Measurements from ENCODE around the gene CCNT1. TPM values are rescaled to one million over a fixed set of nuclear protein-coding genes. Genes with fewer than 3 reads are reported as not detected.
"Not testable (repeated sequence)": the region's sequence is repeated elsewhere in the genome, so short reads cannot be mapped to it uniquely, and the experiment has no call there.

CCNT1 gene
- total RNA-seq = 16.5 TPM
- long read RNA-seq, partial matches to known transcripts = 0 of 2 reads
- long read RNA-seq, other reads (novel, unspliced or antisense) = 2 of 2 reads

DNA sequence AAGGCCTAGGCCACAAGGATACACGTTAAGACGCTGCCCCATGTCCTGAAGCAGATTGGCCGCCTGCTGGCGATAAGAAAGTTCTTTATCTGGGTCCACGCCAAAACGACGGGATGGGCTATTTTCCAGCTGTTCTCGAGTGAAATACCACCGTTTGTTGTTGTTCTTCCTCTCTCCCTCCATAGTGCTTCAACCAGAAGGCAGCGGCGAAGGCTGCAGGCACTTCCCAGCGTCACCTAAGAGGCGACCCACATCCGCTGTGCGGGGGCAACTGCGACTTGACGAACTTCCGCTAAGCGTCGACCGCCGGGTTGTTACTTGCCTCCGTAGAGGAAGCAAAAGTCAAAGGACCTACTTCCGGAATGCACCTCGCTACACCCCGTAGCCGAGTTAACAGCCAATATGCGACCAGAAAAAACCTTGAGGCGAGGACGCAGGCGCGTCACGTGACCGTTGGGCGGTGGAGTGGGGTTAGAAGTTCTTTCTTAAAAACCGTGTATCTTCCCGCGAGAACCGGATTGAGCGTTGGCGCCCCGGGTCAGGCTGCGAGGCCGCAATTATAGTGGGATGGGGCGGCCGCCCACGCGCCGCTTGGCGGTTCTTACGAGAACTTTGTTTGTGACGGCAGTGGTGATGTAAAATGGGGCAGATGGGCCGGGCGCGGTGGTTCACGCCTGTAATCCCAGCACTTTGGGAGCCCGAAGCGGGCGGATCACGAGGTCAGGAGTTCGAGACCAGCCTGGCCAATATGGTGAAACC, at the start of gene CCNT1:
TSS of gene CCNT1 (minus strand) at position 215 of the 759 bp plus-strand sequence. CDS start at position 183, 32 bp downstream.
- ATAC-seq = peak; percentile 98
- intact Hi-C loops (cut with micrococcal nuclease) = no loop called here
- peak; percentile 98 for DNase-seq

DNA sequence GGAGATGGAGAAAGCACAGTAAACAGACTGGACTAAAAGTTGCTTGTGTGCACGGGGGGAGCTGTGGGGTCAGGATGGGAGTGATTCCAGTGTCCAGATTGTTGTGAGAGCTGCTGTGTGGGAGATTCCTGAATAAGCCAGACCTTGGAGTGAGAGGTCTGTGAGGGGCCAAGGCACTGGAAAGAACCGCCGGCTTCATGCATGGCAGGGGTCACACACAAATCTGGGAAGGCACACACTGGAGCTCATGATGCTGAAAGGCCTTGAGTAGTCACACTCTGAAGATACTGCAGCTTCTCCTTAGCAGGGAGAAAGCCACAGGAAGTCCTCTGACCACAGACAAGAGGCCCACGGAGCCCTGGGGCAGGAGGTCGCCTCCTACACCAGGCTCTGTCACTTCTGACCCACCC, 49.3 kb upstream of the CCNT1 start:
- ATAC-seq = no peak
- intact Hi-C loops (cut with micrococcal nuclease) = no loop called here
- DNase-seq = no peak

DNA sequence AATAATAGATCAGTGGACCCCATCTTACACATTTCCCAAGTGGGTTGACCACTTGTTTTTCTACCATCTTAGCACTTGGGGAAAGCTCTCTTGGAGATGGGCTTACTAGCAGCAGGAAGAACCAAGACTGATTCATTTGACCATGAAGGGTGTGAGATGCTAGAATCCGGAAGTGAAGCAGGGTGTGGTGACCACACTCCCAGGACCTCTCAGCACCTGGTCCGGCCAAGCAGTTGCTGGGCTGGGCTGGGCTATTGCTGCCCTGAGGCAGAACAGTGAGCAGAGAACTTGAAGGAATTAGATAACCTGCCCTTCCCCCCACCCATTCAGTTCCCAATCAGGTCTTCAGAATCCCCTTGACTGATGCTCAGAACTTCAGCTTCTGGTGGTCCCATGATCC, 48.0 kb upstream of the CCNT1 start:
- ATAC-seq (no peak), DNase-seq (no peak)
- intact Hi-C loops (cut with micrococcal nuclease) = no loop called here

DNA sequence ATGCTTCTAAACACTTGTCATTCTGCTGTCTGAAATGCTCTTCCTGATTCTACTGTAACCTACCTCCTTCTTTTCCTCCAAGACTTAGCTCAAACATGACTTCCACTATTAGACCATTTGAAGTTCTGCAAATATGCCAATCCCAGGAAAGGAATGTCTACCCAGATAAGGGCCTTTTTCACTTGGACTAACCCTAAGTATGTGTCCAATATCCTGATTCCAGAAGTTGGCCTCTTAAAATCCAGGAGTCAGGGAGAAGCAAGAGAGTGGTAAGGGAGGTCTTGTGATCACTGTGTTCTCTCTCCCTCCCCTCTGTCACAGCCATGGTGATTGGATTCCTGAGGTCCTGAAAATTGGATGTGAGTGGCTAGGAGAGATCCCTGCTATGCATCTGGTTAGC, 42.2 kb upstream of the CCNT1 start:
- intact Hi-C loops (cut with micrococcal nuclease) = no loop called here
- DNase-seq = no peak

DNA sequence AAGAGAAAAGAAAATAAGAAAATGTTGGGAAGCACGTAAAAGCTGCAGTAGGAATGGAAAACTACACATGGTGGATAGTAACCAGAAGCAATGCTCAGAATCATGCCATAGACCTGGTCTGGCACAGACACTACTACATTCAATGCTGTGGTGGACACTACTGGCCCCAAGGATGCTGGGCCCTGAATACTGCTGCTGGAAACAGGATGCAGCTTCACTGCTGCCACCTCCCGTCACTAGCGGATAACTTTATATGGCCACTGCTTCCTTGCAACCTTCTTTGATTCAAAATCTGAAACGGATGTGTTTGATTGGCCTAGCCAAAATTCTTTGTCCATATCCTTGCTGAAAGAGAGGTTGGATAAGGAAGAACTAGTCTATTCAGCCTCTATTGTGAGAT, 41.7 kb upstream of the CCNT1 start:
- DNase-seq = no peak
- intact Hi-C loops (cut with micrococcal nuclease) = no loop called here
- ATAC-seq = no peak

More for the DNA sequence above, 42.2 kb upstream of the CCNT1 start:
- no peak for ATAC-seq

DNA sequence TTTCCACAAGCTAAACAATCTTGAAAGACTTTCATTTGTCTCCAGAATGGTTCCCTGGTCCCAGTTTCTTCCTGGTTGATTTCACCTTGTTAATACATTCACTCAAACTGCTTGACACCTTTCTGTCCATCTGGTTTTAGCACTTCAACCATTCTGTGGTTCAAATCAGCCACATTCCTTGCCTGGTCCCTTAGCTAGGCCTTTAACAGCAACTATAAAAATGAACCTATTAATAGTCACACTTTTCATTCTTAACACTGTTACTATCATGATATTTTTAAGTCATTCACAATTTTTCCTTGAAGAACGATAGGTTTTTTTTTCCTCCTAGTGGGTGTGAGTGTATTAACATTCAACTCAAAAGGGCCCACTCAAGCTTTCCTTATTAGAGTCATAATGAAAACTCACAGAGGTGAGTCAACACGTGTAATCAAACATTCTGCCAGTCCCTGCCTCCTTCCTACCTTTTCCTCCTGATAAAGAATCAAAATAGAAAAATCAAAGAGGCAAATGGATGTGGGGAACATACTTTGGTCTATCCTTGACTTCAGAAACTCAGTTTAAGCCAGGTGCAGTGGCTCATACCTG, 34.4 kb upstream of the CCNT1 start:
- DNase-seq = no peak
- intact Hi-C loops (cut with micrococcal nuclease) = no loop called here

DNA sequence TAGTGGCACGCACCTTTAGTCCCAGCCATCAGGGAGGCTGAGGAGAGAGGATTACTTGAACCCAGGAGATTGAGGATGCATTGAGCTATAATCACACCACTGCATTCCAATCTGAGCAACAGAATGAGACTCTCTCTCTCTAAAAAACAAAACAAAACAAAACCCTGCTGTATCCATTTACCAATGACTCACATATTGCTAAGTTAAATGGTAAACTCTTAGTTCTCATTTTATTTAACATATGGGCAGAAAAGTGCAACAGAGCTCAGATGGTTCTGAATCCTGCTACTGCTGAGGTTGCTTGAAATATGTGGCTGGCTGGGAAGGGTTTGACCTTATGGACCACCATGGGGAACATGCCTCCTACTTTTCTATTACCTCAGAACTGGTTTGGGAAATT, 33.7 kb upstream of the CCNT1 start:
- no peak for ATAC-seq
- intact Hi-C loops (cut with micrococcal nuclease) = no loop called here
- DNase-seq = no peak

More for the DNA sequence above, 34.4 kb upstream of the CCNT1 start:
- no peak for ATAC-seq

DNA sequence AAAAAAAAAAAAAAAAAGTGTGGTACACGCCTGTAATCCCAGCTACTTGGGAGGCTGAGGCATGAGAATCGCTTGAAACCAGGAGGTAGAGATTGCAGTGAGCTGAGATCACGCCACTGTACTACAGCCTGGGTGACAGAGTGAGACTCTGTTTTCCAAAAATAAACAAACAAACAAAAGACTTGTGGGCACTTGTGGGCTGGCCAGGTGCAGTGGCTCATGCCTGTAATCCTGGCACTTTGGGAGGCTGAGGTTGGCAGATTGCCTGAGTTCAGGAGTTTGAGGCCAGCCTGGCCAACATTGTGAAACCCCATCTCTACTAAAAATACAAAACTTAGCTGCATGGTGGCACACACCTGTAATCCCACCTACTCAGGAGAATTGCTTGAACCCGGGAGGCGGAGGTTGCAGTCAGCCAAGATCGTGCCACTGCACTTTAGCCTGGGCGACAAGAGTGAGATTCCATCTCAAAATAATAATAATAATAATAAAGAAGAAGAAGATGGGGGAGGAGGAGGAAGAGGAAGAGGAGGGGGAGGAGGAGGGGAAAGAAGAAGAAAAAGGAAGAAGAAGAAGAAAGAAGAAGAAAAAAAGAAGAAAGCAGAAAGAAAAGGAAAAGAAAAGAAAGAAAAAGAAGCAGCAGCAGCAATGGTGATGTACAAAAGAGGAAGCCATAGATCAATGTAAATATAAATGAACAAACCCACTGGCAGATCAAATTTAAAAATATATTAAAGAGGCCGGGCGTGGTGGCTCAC, 27.9 kb upstream of the CCNT1 start:
- DNase-seq = no peak
- ATAC-seq = no peak
- intact Hi-C loops (cut with micrococcal nuclease) = no loop called here

DNA sequence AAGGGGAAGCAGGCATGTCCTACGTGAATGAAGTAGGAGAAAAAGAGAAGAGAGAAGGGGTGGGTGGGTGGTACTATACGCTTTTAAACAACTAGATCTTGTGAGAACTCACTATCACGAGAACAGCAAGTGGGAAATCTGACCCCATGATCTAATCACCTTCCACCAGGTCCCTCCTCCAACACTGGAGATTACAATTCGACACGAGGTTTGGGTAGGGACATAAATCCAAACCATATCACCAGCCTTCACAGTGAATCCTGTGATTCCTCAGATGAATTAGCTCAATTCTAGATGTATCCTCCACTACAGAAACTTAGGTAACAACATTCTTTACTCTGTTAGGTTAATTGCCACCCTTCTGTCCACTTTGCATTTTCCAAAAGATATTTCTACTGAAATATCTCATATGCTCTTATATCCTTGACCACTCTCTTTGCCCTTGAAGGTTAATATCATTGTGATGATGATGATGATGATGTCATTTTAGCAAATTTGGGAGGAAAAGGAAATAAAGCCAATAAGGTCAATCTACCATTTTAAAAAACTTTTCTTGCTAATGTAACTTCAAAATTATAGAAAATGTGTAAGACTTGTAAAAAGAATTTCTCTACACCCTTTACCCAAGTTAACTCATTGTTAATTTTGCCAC, 23.2 kb upstream of the CCNT1 start:
- no peak for DNase-seq
- intact Hi-C loops (cut with micrococcal nuclease) = no loop called here
- no peak for ATAC-seq

DNA sequence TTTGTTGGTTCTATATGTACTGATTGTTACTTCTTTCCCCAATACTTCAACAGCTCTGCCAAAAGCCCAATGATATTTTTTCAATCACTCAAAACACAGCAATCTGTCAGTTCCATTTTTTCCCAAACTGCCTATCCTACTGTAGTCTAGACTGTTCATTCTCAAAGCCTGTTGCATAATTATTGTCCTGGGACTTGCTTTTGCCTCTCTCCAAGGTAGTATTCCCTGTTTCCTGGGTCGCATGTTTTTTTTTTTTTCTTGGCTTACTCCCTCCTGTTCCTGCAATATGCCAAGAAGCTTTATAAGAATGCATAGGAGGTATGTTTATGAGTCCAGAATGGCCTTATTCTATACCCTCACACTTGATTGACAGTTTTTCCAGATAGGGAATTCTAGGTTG, 19.9 kb upstream of the CCNT1 start:
- intact Hi-C loops (cut with micrococcal nuclease) = no loop called here
- DNase-seq (no peak), ATAC-seq (no peak)

DNA sequence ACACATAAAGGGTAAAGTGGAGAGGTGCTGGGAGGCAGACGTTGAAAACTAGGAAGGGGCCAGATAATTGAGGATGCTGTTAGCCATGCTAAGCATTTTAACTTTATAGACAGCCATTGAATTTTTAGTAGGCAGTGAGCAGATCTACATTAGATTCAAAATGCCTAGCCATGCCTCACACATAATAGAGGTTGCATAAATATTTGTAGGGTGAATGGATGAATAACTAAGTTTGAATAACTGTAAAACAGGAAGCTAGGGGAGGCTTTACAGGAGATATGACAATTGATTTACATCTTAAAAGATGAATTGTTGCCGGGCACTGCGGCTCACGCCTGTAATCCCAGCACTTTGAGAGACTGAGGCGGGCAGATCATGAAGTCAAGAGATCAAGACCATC, 12.3 kb upstream of the CCNT1 start:
- no peak for ATAC-seq
- intact Hi-C loops (cut with micrococcal nuclease) = no loop called here
- no peak for DNase-seq

DNA sequence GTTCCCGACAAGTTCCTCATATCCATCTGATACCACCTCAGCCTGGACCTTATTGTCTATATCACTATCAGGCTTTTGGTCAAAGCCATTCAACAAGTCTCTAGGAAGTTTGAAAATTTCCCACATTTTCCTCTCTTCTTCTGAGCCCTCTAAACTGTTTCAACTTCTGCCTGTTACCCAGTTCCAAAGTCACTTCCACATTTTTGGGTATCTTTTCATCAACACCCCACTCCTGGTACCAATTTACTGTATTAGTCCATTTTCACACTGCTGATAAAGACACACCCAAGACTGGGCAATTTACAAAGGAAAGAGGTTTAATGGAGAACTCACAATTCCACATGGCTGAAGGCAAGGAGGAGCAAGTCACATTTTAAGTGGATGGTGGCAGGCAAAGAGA, 4.2 kb upstream of the CCNT1 start:
- intact Hi-C loops (cut with micrococcal nuclease); DNase-seq; ATAC-seq: not testable (repeated sequence)

DNA sequence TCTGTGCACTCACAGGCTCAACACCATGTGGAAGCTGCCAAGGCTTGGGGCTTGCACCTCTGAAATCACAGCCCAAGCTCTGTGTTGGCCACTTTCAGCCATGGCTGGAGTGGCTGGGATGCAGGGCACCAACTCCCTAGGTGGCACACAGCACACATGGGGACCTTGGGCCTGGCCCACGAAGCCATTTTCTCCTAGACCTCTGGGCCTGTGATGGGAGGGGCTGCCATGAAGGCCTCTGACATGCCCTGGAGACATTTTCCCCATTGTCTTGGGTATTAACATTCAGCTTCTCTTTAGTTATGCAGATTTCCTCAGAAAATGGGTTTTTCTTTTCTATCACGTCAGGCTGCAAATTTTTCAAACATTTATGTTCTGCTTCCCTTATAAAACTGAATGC, 3.7 kb upstream of the CCNT1 start:
- intact Hi-C loops (cut with micrococcal nuclease); DNase-seq; ATAC-seq: not testable (repeated sequence)

DNA sequence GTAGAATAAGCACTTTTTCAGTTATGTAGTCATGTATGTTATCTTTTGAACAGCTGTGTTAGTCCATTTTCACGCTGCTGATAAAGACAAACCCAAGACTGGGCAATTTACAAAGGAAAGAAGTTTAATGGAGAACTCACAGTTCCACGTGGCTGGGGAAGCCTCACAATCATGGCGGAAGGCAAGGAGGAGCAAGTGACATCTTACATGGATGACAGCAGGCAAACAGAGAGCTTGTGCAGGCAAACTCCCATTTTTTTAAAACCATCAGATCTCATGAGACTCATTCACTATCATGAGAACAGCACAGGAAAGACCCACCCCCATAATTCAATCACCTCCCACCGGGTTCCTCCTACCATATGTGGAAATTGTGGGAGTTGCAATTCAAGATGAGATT, 2.5 kb upstream of the CCNT1 start:
- ATAC-seq; intact Hi-C loops (cut with micrococcal nuclease); DNase-seq: not testable (repeated sequence)

DNA sequence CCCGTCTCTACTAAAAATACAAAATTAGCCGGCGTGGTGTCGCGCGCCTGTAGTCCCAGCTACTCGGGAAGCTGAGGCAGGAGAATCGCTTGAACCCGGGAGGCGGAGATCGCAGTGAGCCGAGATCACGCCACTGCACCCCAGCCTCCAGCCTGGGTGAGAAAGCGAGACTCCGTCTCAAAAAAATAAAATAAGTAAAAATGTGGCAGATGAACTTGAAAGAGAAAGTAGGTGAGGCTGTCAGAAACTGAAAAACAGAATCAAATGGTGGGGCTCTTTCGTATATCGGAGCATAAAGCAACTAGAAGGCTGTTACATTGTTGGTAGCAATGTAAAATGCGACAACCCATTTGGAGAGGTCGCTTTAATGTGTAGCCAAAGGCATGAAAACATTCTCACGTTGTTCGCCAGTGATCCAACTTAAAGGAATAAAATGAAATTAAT, 767 bp upstream of the CCNT1 start:
- ATAC-seq = no peak

DNA sequence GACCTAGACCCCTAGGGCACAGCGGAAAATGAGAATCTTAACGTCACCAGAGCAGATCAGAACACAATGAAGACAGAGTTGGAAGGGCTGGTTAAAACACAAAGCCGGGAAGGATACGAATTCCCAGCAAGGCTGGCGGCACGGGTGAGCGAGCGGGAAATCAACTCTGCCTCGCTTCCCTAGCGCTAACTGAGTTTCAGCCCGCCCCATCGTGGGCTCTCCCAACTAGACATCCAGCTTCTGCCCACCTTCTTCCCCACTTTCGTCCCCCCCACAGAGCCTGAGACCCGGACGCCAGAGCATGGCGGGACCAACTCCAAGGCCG, 377 bp downstream of the CCNT1 start:
- intact Hi-C loops (cut with micrococcal nuclease) = no loop called here
- no peak for ATAC-seq
- no peak for DNase-seq

More for the DNA sequence above, 767 bp upstream of the CCNT1 start:
- no peak for DNase-seq
- intact Hi-C loops (cut with micrococcal nuclease) = no loop called here

DNA sequence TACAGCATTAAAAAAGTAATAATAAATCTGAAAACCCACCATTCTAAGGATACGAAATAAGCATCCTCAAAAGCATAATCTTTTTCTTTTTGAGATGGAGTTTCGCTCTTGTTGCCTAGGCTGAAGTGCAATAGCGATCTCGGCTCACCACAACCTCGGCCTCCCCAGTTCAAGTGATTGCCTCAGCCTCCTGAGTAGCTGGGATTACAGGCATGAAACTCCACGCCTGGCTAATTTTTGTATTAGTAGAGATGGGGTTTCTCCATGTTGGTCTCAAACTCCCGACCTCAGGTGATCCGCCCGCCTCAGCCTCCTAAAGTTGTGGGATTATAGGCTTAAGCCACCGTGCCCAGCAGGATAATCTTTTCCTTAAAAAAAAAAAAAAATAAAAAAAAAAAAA, 4.3 kb downstream of the CCNT1 start:
- intact Hi-C loops (cut with micrococcal nuclease) = no loop called here
- DNase-seq (no peak), ATAC-seq (no peak)

DNA sequence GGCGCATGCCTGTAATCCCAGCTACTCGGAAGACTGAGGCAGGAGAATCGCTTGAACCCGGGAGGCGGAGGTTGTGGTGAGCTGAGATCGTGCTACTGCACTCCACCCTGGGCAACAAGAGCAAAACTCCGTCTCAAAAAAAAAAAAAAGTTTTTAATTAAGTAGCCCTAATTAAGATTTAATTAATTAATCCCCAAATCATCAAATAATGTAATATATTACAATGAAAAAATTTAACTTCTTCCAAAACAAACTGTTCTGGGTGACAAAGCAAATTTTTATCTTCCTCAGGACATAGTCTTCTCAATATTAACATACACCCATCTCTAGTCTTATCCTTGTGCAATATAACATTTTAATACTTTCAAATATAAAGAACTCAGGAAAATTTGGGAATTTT, 17.7 kb downstream of the CCNT1 start:
- ATAC-seq; intact Hi-C loops (cut with micrococcal nuclease): not testable (repeated sequence)

DNA sequence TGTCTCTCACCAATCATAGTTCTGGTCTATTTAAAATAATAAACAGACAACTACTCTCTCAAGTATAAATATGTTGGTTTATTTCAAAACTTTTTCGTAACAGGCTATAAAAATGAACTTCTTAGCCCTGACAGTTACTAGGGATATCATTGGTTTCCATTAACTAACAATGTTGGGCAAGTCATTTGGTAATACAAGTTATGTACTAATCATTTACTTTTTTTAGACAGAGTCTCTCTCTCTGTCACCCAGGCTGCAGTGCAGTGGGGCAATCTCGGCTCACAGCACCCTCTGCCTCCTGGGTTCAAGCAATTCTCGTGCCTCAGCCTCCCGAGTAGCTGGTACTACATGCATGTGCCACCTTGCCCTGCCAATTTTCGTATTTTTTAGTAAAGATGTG, 19.9 kb downstream of the CCNT1 start:
- intact Hi-C loops (cut with micrococcal nuclease) = no loop called here
- DNase-seq (no peak), ATAC-seq (no peak)

More for the DNA sequence above, 17.7 kb downstream of the CCNT1 start:
- DNase-seq = not testable (repeated sequence)

DNA sequence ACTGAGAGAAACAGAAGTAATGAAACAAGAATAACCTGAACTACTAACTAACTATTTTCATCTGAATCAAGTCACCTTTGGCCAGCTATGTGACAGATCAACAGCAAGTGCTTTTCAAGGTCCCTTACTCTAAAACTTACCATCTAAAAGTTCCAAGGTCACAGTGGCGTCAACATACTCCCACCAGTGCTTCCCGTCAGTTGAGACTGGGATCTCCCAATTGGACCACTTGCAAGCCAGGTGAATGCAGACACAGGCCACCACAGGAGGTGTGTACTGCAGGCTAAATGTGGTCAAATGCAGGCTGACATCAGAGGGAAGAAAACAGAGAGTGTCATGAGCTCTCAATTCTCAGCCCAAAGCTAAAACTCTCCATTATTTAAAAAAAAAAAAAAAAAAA, 20.6 kb downstream of the CCNT1 start:
- intact Hi-C loops (cut with micrococcal nuclease) = no loop called here
- ATAC-seq = no peak

More for the DNA sequence above, 20.6 kb downstream of the CCNT1 start:
- no peak for DNase-seq

Data from left ventricle myocardium superior (tissue), 1 donor.